Measurements from ENCODE around the gene AGXT2.
A peak's percentile ranks its signal among the peaks of the same experiment; 100 is the strongest.

Gene AGXT2

GRCh38 chr5:35047785-35048404 lies at the start of gene AGXT2:
AGXT2 (minus strand) TSS chr5:35047949; CDS start chr5:35047892, 57 bp downstream.
- DNase-seq = no peak

GRCh38 chr5:35096932-35097331 lies 49.2 kb upstream of the AGXT2 start:
- DNase-seq = no peak

GRCh38 chr5:35096216-35096615 lies 48.5 kb upstream of the AGXT2 start:
- DNase-seq = peak; percentile 60

GRCh38 chr5:35095366-35095765 lies 47.6 kb upstream of the AGXT2 start:
- DNase-seq = no peak

- no peak for DNase-seq
Observed at GRCh38 chr5:35094948-35095347, 47.2 kb upstream of the AGXT2 start.

GRCh38 chr5:35092703-35093102 lies 45.0 kb upstream of the AGXT2 start:
- no peak for DNase-seq

GRCh38 chr5:35091704-35092103 lies 44.0 kb upstream of the AGXT2 start:
- no peak for DNase-seq

- peak; percentile 61 for DNase-seq
Observed at GRCh38 chr5:35089334-35090314, 41.9 kb upstream of the AGXT2 start.

- no peak for DNase-seq
Observed at GRCh38 chr5:35087991-35088390, 40.2 kb upstream of the AGXT2 start.

- DNase-seq = no peak
Observed at GRCh38 chr5:35083150-35083549, 35.4 kb upstream of the AGXT2 start.

GRCh38 chr5:35082530-35082929 lies 34.8 kb upstream of the AGXT2 start:
- DNase-seq = no peak

- no peak for DNase-seq
Observed at GRCh38 chr5:35081134-35081533, 33.4 kb upstream of the AGXT2 start.

- DNase-seq = no peak
Observed at GRCh38 chr5:35073160-35073559, 25.4 kb upstream of the AGXT2 start.

- no peak for DNase-seq
Observed at GRCh38 chr5:35069188-35069587, 21.4 kb upstream of the AGXT2 start.

GRCh38 chr5:35067985-35068384 lies 20.2 kb upstream of the AGXT2 start:
- no peak for DNase-seq

- DNase-seq = peak; percentile 68
Observed at GRCh38 chr5:35066260-35066795, 18.6 kb upstream of the AGXT2 start.

- no peak for DNase-seq
Observed at GRCh38 chr5:35063414-35063813, 15.7 kb upstream of the AGXT2 start.

GRCh38 chr5:35061211-35061770 lies 13.5 kb upstream of the AGXT2 start:
- DNase-seq = peak; percentile 76

GRCh38 chr5:35060236-35060635 lies 12.5 kb upstream of the AGXT2 start:
- peak; percentile 10 for DNase-seq

GRCh38 chr5:35059251-35059650 lies 11.5 kb upstream of the AGXT2 start:
- DNase-seq = no peak

GRCh38 chr5:35058374-35058788 lies 10.6 kb upstream of the AGXT2 start:
- DNase-seq = peak; percentile 68

- DNase-seq = peak; percentile 20
Observed at GRCh38 chr5:35056686-35057085, 8.9 kb upstream of the AGXT2 start.

GRCh38 chr5:35052838-35053237 lies 5.1 kb upstream of the AGXT2 start:
- no peak for DNase-seq
